ENCODE measurements around the gene ABHD10.
A peak's percentile ranks its signal among the peaks of the same experiment; 100 is the strongest.
"Not testable (repeated sequence)": the region's sequence is repeated elsewhere in the genome, so short reads cannot be mapped to it uniquely, and the experiment has no call there.

The ABHD10 gene

GRCh38 chr3:112035241-112035640, 56.4 kb downstream of the ABHD10 start:
- no peak for DNase-seq

- DNase-seq, result not testable (repeated sequence)
Measured at GRCh38 chr3:112037194-112037593, 58.4 kb downstream of the ABHD10 start.

DNA sequence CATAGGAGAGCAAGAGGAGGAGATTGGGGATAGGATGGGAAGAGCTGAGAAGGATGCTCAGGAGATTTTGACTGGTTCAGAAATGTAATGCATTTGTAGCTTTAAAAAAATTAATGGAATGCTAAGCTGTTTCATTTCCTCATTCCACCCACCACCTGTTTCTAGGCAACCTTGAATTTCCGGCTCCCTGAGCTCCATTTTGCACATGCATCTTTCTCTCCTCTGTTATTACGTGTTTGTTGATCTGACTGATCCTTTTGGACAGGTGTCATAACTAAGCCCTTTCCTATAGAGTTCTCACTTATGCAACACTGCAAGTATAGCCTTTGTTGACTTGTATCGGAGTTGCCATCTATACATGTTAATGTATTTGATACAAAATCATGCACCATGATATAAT, 60.0 kb downstream of the ABHD10 start:
- DNase-seq, result peak in 1 of 2 donors; percentile 28

GRCh38 chr3:112041321-112041720, 62.5 kb downstream of the ABHD10 start:
- no peak for DNase-seq

- DNase-seq, result no peak
Measured at GRCh38 chr3:112042842-112043280, 64.0 kb downstream of the ABHD10 start.
